Activated T-cell treated with anti-CD3 and anti-CD28 coated beads, Interleukin-2, amount 50 U/mL, for 24 hours (primary cell): ENCODE measurements around the gene FIBP.

Experiments
- DNase-seq: peaks from one replicate; pipeline ENCODE4 v3.0.0-alpha.2; 2020
- H3K27ac Mint-ChIP-seq: 2 replicates; pipeline ENCODE4 v1.8.0; 2020; ENCODE audit warnings: mild to moderate bottlenecking, mixed read lengths
- H3K27me3 Mint-ChIP-seq: 2 replicates; pipeline ENCODE4 v1.8.0; 2020; ENCODE audit warnings: mixed read lengths
- H3K36me3 Mint-ChIP-seq: 2 replicates; pipeline ENCODE4 v1.8.0; 2020; ENCODE audit warnings: low read depth, mixed read lengths
- H3K4me1 Mint-ChIP-seq: 2 replicates; pipeline ENCODE4 v1.8.0; 2020; ENCODE audit warnings: low read depth, mixed read lengths
- H3K4me3 Mint-ChIP-seq: 2 replicates; pipeline ENCODE4 v1.8.0; 2020; ENCODE audit warnings: mild to moderate bottlenecking, moderate library complexity, mixed read lengths
- H3K9me3 Mint-ChIP-seq: 2 replicates; pipeline ENCODE4 v1.8.0; 2020; ENCODE audit warnings: mixed read lengths

FIBP gene

GRCh38 chr11:65918211-65919140 lies 30.2 kb upstream of the FIBP start, which contains the start of gene C11orf68:
C11orf68 (minus strand) TSS chr11:65919062; CDS start chr11:65919031, 31 bp downstream.
- no peaks in the 10 kb centered on the region for H3K27me3 Mint-ChIP-seq
- peaks cover 56% of the 10 kb centered on the region for H3K4me1 Mint-ChIP-seq
- peaks cover 41% of the 10 kb centered on the region for H3K36me3 Mint-ChIP-seq
- H3K9me3 Mint-ChIP-seq: no peaks in the 10 kb centered on the region
- H3K4me3 Mint-ChIP-seq: peak within 1 kb of the TSS; percentile 93
- peak within 1 kb of the TSS; percentile 93 for H3K27ac Mint-ChIP-seq
- no peak for DNase-seq

- Mint-ChIP-seq H3K27ac (peak overlapping the region; percentile 91), H3K4me1 (peaks cover 53% of the 10 kb centered on the region), H3K9me3 (no peaks in the 10 kb centered on the region), H3K27me3 (no peaks in the 10 kb centered on the region), H3K4me3 (peak overlapping the region; percentile 87), H3K36me3 (peaks cover 32% of the 10 kb centered on the region)
- no peak for DNase-seq
Observed at GRCh38 chr11:65917434-65918210, 29.4 kb upstream of the FIBP start.

GRCh38 chr11:65917077-65917433 lies 28.8 kb upstream of the FIBP start:
- DNase-seq: no peak
- H3K27me3 Mint-ChIP-seq: no peaks in the 10 kb centered on the region
- H3K4me3 Mint-ChIP-seq: peak overlapping the region; percentile 87
- peak overlapping the region; percentile 17 for H3K27ac Mint-ChIP-seq
- peaks cover 48% of the 10 kb centered on the region for H3K4me1 Mint-ChIP-seq
- no peaks in the 10 kb centered on the region for H3K9me3 Mint-ChIP-seq
- H3K36me3 Mint-ChIP-seq: peaks cover 26% of the 10 kb centered on the region

- H3K9me3 Mint-ChIP-seq: no peaks in the 10 kb centered on the region
- peaks cover 20% of the 10 kb centered on the region for H3K36me3 Mint-ChIP-seq
- H3K4me3 Mint-ChIP-seq: peak overlapping the region; percentile 87
- H3K4me1 Mint-ChIP-seq: peaks cover 47% of the 10 kb centered on the region
- H3K27ac Mint-ChIP-seq: peak overlapping the region; percentile 17
- H3K27me3 Mint-ChIP-seq: no peaks in the 10 kb centered on the region
- DNase-seq: no peak
Observed at GRCh38 chr11:65916391-65916790, 28.1 kb upstream of the FIBP start.

GRCh38 chr11:65915821-65916251 lies 27.6 kb upstream of the FIBP start:
- Mint-ChIP-seq H3K4me3 (no peak overlapping the region), H3K27ac (no peak overlapping the region), H3K36me3 (peaks cover 20% of the 10 kb centered on the region), H3K4me1 (peaks cover 46% of the 10 kb centered on the region), H3K27me3 (no peaks in the 10 kb centered on the region), H3K9me3 (no peaks in the 10 kb centered on the region)
- DNase-seq: no peak

- H3K4me1 Mint-ChIP-seq: peaks cover 41% of the 10 kb centered on the region
- no peak for DNase-seq
- H3K4me3 Mint-ChIP-seq: no peak overlapping the region
- H3K27me3 Mint-ChIP-seq: no peaks in the 10 kb centered on the region
- peaks cover 15% of the 10 kb centered on the region for H3K36me3 Mint-ChIP-seq
- peak overlapping the region; percentile 5 for H3K27ac Mint-ChIP-seq
- no peaks in the 10 kb centered on the region for H3K9me3 Mint-ChIP-seq
Observed at GRCh38 chr11:65915101-65915820, 27.0 kb upstream of the FIBP start.

- Mint-ChIP-seq H3K9me3 (no peaks in the 10 kb centered on the region), H3K4me3 (no peak overlapping the region), H3K4me1 (peaks cover 40% of the 10 kb centered on the region), H3K36me3 (peaks cover 2% of the 10 kb centered on the region), H3K27me3 (peaks cover 7% of the 10 kb centered on the region), H3K27ac (no peak overlapping the region)
- DNase-seq: no peak
Observed at GRCh38 chr11:65912845-65913244, 24.6 kb upstream of the FIBP start.

GRCh38 chr11:65911682-65912568 lies 23.7 kb upstream of the FIBP start:
- Mint-ChIP-seq H3K4me3 (no peak overlapping the region), H3K27ac (peak overlapping the region; percentile 51), H3K4me1 (peaks cover 31% of the 10 kb centered on the region), H3K36me3 (peaks cover 1% of the 10 kb centered on the region), H3K9me3 (no peaks in the 10 kb centered on the region), H3K27me3 (peaks cover 7% of the 10 kb centered on the region)
- DNase-seq: no peak

GRCh38 chr11:65907878-65908277 lies 19.6 kb upstream of the FIBP start:
- DNase-seq: no peak
- H3K4me3 Mint-ChIP-seq: no peak overlapping the region
- H3K9me3 Mint-ChIP-seq: no peaks in the 10 kb centered on the region
- H3K27ac Mint-ChIP-seq: no peak overlapping the region
- H3K27me3 Mint-ChIP-seq: peaks cover 7% of the 10 kb centered on the region
- peaks cover 7% of the 10 kb centered on the region for H3K4me1 Mint-ChIP-seq
- H3K36me3 Mint-ChIP-seq: no peaks in the 10 kb centered on the region

GRCh38 chr11:65906602-65907001 lies 18.3 kb upstream of the FIBP start:
- H3K27ac Mint-ChIP-seq: no peak overlapping the region
- H3K9me3 Mint-ChIP-seq: no peaks in the 10 kb centered on the region
- peaks cover 7% of the 10 kb centered on the region for H3K27me3 Mint-ChIP-seq
- no peak overlapping the region for H3K4me3 Mint-ChIP-seq
- peaks cover 16% of the 10 kb centered on the region for H3K4me1 Mint-ChIP-seq
- H3K36me3 Mint-ChIP-seq: no peaks in the 10 kb centered on the region
- no peak for DNase-seq

- Mint-ChIP-seq H3K9me3 (no peaks in the 10 kb centered on the region), H3K27me3 (no peaks in the 10 kb centered on the region), H3K4me1 (peaks cover 19% of the 10 kb centered on the region), H3K4me3 (no peak overlapping the region), H3K27ac (no peak overlapping the region), H3K36me3 (peaks cover 6% of the 10 kb centered on the region)
- DNase-seq: no peak
Observed at GRCh38 chr11:65903715-65904114, 15.4 kb upstream of the FIBP start.

- H3K27ac Mint-ChIP-seq: no peak overlapping the region
Observed at GRCh38 chr11:65903068-65903481, 14.8 kb upstream of the FIBP start.

GRCh38 chr11:65900899-65901180 lies 12.6 kb upstream of the FIBP start:
- Mint-ChIP-seq H3K4me3 (peak overlapping the region; percentile 76), H3K27me3 (no peaks in the 10 kb centered on the region), H3K4me1 (peaks cover 42% of the 10 kb centered on the region), H3K27ac (peak overlapping the region; percentile 89), H3K36me3 (peaks cover 31% of the 10 kb centered on the region), H3K9me3 (no peaks in the 10 kb centered on the region)
- no peak for DNase-seq

More at GRCh38 chr11:65903068-65903481, 14.8 kb upstream of the FIBP start:
- H3K27me3 Mint-ChIP-seq: no peaks in the 10 kb centered on the region
- no peak for DNase-seq
- H3K36me3 Mint-ChIP-seq: peaks cover 12% of the 10 kb centered on the region
- no peak overlapping the region for H3K4me3 Mint-ChIP-seq
- peaks cover 22% of the 10 kb centered on the region for H3K4me1 Mint-ChIP-seq
- H3K9me3 Mint-ChIP-seq: no peaks in the 10 kb centered on the region
